ENCODE data around the gene TUBA1B.

Gene TUBA1B

DNA sequence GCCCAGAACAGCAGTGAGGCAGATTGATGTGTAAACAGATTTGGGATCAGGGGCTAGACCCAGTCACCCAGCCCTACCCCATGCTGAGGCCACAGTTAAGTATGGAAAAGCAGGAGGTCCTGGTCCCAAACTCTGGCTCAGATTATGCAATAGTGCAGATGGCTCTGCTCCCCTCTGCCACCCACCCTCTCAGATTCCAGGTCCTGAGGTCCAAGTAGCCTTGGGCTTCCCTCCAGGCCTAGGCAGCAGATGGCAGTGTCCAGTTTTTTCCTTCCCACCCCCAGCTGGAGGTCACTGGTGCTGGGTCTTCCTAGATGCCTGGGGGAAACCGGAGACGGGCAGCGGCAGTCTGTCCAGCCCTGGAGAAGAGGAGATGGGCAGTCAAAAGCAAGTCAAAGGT, 33.8 kb downstream of the TUBA1B start:
- Histone ChIP-seq H3K4me3 (ENCODE audit: low read depth, low read length) (no peak overlapping the region), H3K27ac (ENCODE audit: extremely low read depth, low read depth, low read length) (no peak overlapping the region), H3K36me3 (ENCODE audit: control insufficient read depth in 2 of 2, insufficient read depth in 1 of 2, low read length in 2 of 2) (peaks cover 14 to 68% of the 10 kb centered on the region in 2 experiments; a peak in 2 of 3 replicates), H3K4me1 (ENCODE audit: control insufficient read depth, insufficient read depth, low read length) (no peaks in the 10 kb centered on the region), H3K9me3 (ENCODE audit: control insufficient read depth, insufficient read depth, low read depth, low read length) (no peaks in the 10 kb centered on the region)
- POLR2A ChIA-PET: interaction anchor here (3.1 kb wide), 1 partner anchor 34 kb away, joined by 11 read pairs; no protein-coding TSS in a partner anchor
- CTCF ChIA-PET: interaction anchor here (0.7 to 7.5 kb wide), 9 partner anchors 9 to 731 kb away, joined by 3 to 118 read pairs (median 5); partner anchors contain the start of genes LMBR1L and RHEBL1
- TF ChIP-seq KLF8 (tag by site-specific recombination; IDR thresholded peaks at IDR 0.05) (no peak), ZNF155 (tag by site-specific recombination; IDR thresholded peaks at IDR 0.05) (no peak), ZNF660 (tag by site-specific recombination; IDR thresholded peaks at IDR 0.05) (no peak), ZNF26 (tag by site-specific recombination; IDR thresholded peaks at IDR 0.05) (no peak), SCRT1 (tag by site-specific recombination; IDR thresholded peaks at IDR 0.05; ENCODE audit: borderline replicate concordance) (no peak), HOXA7 (CRISPR knock-in tag; IDR thresholded peaks at IDR 0.05; ENCODE audit: borderline replicate concordance) (no peak), CTCF (tag by site-specific recombination; IDR thresholded peaks at IDR 0.05) (no peak), ZBTB8A (tag by site-specific recombination; IDR thresholded peaks at IDR 0.05) (no peak), KLF1 (tag by site-specific recombination; IDR thresholded peaks at IDR 0.05) (no peak), WT1 (tag by site-specific recombination; IDR thresholded peaks at IDR 0.05) (no peak), SCRT2 (tag by site-specific recombination; IDR thresholded peaks at IDR 0.05) (no peak), ZNF366 (tag by site-specific recombination; conservative IDR thresholded peaks at IDR 0.05) (no peak), ZNF114 (tag by site-specific recombination; IDR thresholded peaks at IDR 0.05) (no peak), ZNF837 (tag by site-specific recombination; IDR thresholded peaks at IDR 0.05) (no peak), ZBTB17 (tag by site-specific recombination; IDR thresholded peaks at IDR 0.05) (no peak), ZBTB21 (tag by site-specific recombination; IDR thresholded peaks at IDR 0.05) (no peak)
- TF ChIP-seq, protein P1, sequence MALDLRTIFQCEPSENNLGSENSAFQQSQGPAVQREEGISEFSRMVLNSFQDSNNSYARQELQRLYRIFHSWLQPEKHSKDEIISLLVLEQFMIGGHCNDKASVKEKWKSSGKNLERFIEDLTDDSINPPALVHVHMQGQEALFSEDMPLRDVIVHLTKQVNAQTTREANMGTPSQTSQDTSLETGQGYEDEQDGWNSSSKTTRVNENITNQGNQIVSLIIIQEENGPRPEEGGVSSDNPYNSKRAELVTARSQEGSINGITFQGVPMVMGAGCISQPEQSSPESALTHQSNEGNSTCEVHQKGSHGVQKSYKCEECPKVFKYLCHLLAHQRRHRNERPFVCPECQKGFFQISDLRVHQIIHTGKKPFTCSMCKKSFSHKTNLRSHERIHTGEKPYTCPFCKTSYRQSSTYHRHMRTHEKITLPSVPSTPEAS (tag by site-specific recombination; IDR thresholded peaks at IDR 0.05): no peak
- TF ChIP-seq, protein P2, sequence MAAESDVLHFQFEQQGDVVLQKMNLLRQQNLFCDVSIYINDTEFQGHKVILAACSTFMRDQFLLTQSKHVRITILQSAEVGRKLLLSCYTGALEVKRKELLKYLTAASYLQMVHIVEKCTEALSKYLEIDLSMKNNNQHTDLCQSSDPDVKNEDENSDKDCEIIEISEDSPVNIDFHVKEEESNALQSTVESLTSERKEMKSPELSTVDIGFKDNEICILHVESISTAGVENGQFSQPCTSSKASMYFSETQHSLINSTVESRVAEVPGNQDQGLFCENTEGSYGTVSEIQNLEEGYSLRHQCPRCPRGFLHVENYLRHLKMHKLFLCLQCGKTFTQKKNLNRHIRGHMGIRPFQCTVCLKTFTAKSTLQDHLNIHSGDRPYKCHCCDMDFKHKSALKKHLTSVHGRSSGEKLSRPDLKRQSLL (tag by site-specific recombination; IDR thresholded peaks at IDR 0.05): no peak

GRCh38 chr12:49094975-49095365, 36.2 kb downstream of the TUBA1B start:
- Histone ChIP-seq H3K27ac (ENCODE audit: extremely low read depth, low read depth, low read length) (no peak overlapping the region), H3K4me1 (ENCODE audit: control insufficient read depth, insufficient read depth, low read length) (no peaks in the 10 kb centered on the region), H3K9me3 (ENCODE audit: control insufficient read depth, insufficient read depth, low read depth, low read length) (no peaks in the 10 kb centered on the region), H3K4me3 (ENCODE audit: low read depth, low read length) (no peak overlapping the region), H3K36me3 (ENCODE audit: control insufficient read depth in 2 of 2, insufficient read depth in 1 of 2, low read length in 2 of 2) (peaks cover 9 to 44% of the 10 kb centered on the region in 2 experiments; a peak in 2 of 3 replicates)
- ChIA-PET CTCF (interaction anchor here (0.6 to 5.0 kb wide), 10 partner anchors 9 to 169 kb away, joined by 3 to 74 read pairs (median 4); no protein-coding TSS in a partner anchor), POLR2A (interaction anchor here (1.0 to 4.8 kb wide), 3 partner anchors 16 to 36 kb away, joined by 3 to 28 read pairs (median 12); partner anchors contain the start of genes LMBR1L, RHEBL1 and TUBA1B)
- no peak for TF ChIP-seq WT1 (tag by site-specific recombination; IDR thresholded peaks at IDR 0.05)
- no peak for TF ChIP-seq ZNF837 (tag by site-specific recombination; IDR thresholded peaks at IDR 0.05)
- TF ChIP-seq ZNF707 (tag by site-specific recombination; IDR thresholded peaks at IDR 0.05): no peak
- no peak for TF ChIP-seq ZNF600 (tag by site-specific recombination; IDR thresholded peaks at IDR 0.05)
- TF ChIP-seq ZNF548 (tag by site-specific recombination; IDR thresholded peaks at IDR 0.05): no peak
